HCT116 (cell line): Measurements from ENCODE around the gene MDFI. TPM values are rescaled to one million over a fixed set of nuclear protein-coding genes. Genes with fewer than 3 reads are reported as not detected.

Experiments used
- ATAC-seq: fragments of 200-7000 bp; cut with Tn5 transposase; 2 replicates; pipeline ENCODE4 v1.9.1; 2020; ENCODE audit warnings: mild to moderate bottlenecking, moderate library complexity
- BruUV-seq: library from RNA; stranded (reverse); fragments of 400-500 nt; replicated peaks from 2 replicates; lab custom pipeline; 2021; lab: Mats Ljungman, UMichigan
- CTCF ChIA-PET: fragments of 300-600 bp; sonication (Branson Sonifier 250); formaldehyde crosslinking; loops from one replicate; lab custom pipeline; 2021; ENCODE audit warnings: antibody characterized with exemption; lab: Charles Lee
- POLR2A ChIA-PET: fragments of 300-600, 350-600 bp; sonication (Branson Sonifier 250); formaldehyde crosslinking; loops from one replicate; lab custom pipeline; 2021; ENCODE audit warnings: antibody characterized with exemption; lab: Charles Lee
- RAD21 ChIA-PET, 2 experiments: fragments of 300-600 bp; sonication (Branson Sonifier 250); formaldehyde crosslinking; loops; one replicate each; lab custom pipeline; 2023; ENCODE audit warnings: low total read pairs in 2 of 2; ENCODE audit not compliant: uncharacterized antibody in 2 of 2, unreplicated experiment in 2 of 2, low non-redundant PET in 1 of 2; lab: Charles Lee
- DNase-seq: peaks from one replicate; pipeline ENCODE4 v3.0.0-alpha.2; 2010; ENCODE audit warnings: low read depth, low spot score
- H2AFZ ChIP-seq: fragments of 200-600 bp; shearing (Covaris generic), sonication (generic); 2 replicates; pipeline ENCODE4 v1.6.1; 2017; ENCODE audit warnings: low read depth, mixed run types, mixed read lengths, antibody characterized with exemption, low read length; ENCODE audit not compliant: poor library complexity, severe bottlenecking
- H3K27ac ChIP-seq: 2 replicates; pipeline ENCODE4 v1.5.1; 2012; ENCODE audit warnings: low read depth, low read length
- H3K27me3 ChIP-seq: fragments of 200-600 bp; sonication (generic); 2 replicates; pipeline ENCODE4 v1.6.1; 2016; ENCODE audit warnings: mixed run types, low read length, mixed read lengths; ENCODE audit not compliant: insufficient read depth
- H3K36me3 ChIP-seq, 2 experiments: fragments of 200-500 bp in 1 of 2; fragments of 200-600 bp in 1 of 2; sonication (Bioruptor generic) in 1 of 2; sonication (generic) in 1 of 2; 2 replicates each; pipeline versions ENCODE4 v1.5.1 to v1.6.1; 2014 to 2016; ENCODE audit warnings: low read length in 2 of 2, inconsistent platforms in 1 of 2, mixed read lengths in 1 of 2, mixed run types in 1 of 2; ENCODE audit not compliant: insufficient read depth in 2 of 2, control insufficient read depth in 1 of 2
- H3K4me1 ChIP-seq, 2 experiments: fragments of 200-600 bp in 1 of 2; sonication (generic) in 1 of 2; 2 replicates each; pipeline versions ENCODE4 v1.5.1 to v1.6.1; 2012 to 2017; ENCODE audit warnings: low read length in 2 of 2, inconsistent platforms in 1 of 2, mild to moderate bottlenecking in 1 of 2, mixed read lengths in 1 of 2, mixed run types in 1 of 2, moderate library complexity in 1 of 2; ENCODE audit not compliant: insufficient read depth in 2 of 2, control insufficient read depth in 1 of 2
- H3K4me2 ChIP-seq: fragments of 200-600 bp; sonication (generic); 2 replicates; pipeline ENCODE4 v1.6.1; 2017; ENCODE audit warnings: mixed run types, low read length, mixed read lengths
- H3K4me3 ChIP-seq, 2 experiments: fragments of 200-600 bp in 1 of 2; sonication (generic) in 1 of 2; replicated peaks in 1 of 2; 2 replicates each; pipeline ENCODE4 v1.5.1; 2011 to 2016; ENCODE audit warnings: low read length in 2 of 2, control low read depth in 1 of 2, low read depth in 1 of 2, mild to moderate bottlenecking in 1 of 2, mixed read lengths in 1 of 2, mixed run types in 1 of 2
- H3K79me2 ChIP-seq: fragments of 200-600 bp; sonication (generic); 2 replicates; pipeline ENCODE4 v1.6.1; 2017; ENCODE audit warnings: mild to moderate bottlenecking, mixed run types, low read length, moderate library complexity, mixed read lengths; ENCODE audit not compliant: insufficient read depth
- H3K9ac ChIP-seq: fragments of 200-600 bp; sonication (generic); 2 replicates; pipeline ENCODE4 v1.6.1; 2016; ENCODE audit warnings: low read length, mixed read lengths
- H3K9me2 ChIP-seq: fragments of 200-600 bp; sonication (generic), shearing (Covaris generic); 2 replicates; pipeline ENCODE4 v1.6.1; 2017; ENCODE audit warnings: mixed run types, mild to moderate bottlenecking, moderate library complexity; ENCODE audit not compliant: insufficient read depth
- H3K9me3 ChIP-seq, 2 experiments: fragments of 200-500 bp in 1 of 2; fragments of 200-600 bp in 1 of 2; sonication (Bioruptor generic) in 1 of 2; sonication (generic) in 1 of 2; 2 replicates each; pipeline ENCODE4 v1.6.1; 2014 to 2017; ENCODE audit warnings: low read length in 2 of 2, mixed read lengths in 2 of 2, inconsistent platforms in 1 of 2, low read depth in 1 of 2, mild to moderate bottlenecking in 1 of 2, mixed run types in 1 of 2, moderate library complexity in 1 of 2; ENCODE audit not compliant: control insufficient read depth in 1 of 2, insufficient read depth in 1 of 2
- H4K20me1 ChIP-seq: fragments of 200-600 bp; sonication (generic), shearing (Covaris generic); 2 replicates; pipeline ENCODE4 v1.6.1; 2017; ENCODE audit warnings: mixed run types, mild to moderate bottlenecking, moderate library complexity; ENCODE audit not compliant: insufficient read depth
- CBX3 ChIP-seq: IDR thresholded peaks from 2 replicates; pipeline ENCODE4 v1.6.1; 2012; ENCODE audit warnings: low read depth
- EGR1 ChIP-seq: IDR thresholded peaks from 2 replicates; pipeline ENCODE4 v1.6.1; 2012; ENCODE audit warnings: low read depth
- ELF1 ChIP-seq: IDR thresholded peaks from 2 replicates; pipeline ENCODE4 v1.6.1; 2012; ENCODE audit warnings: low read depth, borderline replicate concordance
- EZH2 ChIP-seq: fragments of 200-600 bp; sonication (generic); IDR thresholded peaks from 2 replicates; pipeline ENCODE4 v1.6.1; 2017; ENCODE audit warnings: antibody characterized with exemption, mixed run types
- EZH2phosphoT487 ChIP-seq: fragments of 200-600 bp; IDR thresholded peaks from 2 replicates; pipeline ENCODE4 v1.6.1; 2018; ENCODE audit warnings: antibody characterized with exemption, borderline replicate concordance
- JUND ChIP-seq: IDR thresholded peaks from 2 replicates; pipeline ENCODE4 v1.6.1; 2012
- MAX ChIP-seq: IDR thresholded peaks from 2 replicates; pipeline ENCODE4 v1.6.1; 2012
- POLR2A ChIP-seq: IDR thresholded peaks from 2 replicates; pipeline ENCODE4 v1.7.0; 2011; ENCODE audit warnings: borderline replicate concordance; ENCODE audit not compliant: insufficient read depth, insufficient read length; ENCODE audit errors: extremely low read depth
- REST ChIP-seq: IDR thresholded peaks from 2 replicates; pipeline ENCODE4 v1.6.1; 2012; ENCODE audit warnings: low read depth
- SIN3A ChIP-seq: IDR thresholded peaks from 2 replicates; pipeline ENCODE4 v1.6.1; 2012; ENCODE audit warnings: low read depth
- ZBTB33 ChIP-seq: IDR thresholded peaks from 2 replicates; pipeline ENCODE4 v1.6.1; 2011; ENCODE audit warnings: mild to moderate bottlenecking, low read length, moderate library complexity; ENCODE audit not compliant: insufficient replicate concordance; ENCODE audit errors: extremely low read depth
- ZFX ChIP-seq: fragments of 450-650 bp; IDR thresholded peaks from 2 replicates; pipeline ENCODE4 v1.6.1; 2017
- intact Hi-C: fragments of 100-400 bp; cut with micrococcal nuclease; formaldehyde crosslinking; loops from 2 replicates; pipeline ENCODE4 v1.10.0; 2022
- total RNA-seq: library from RNA; stranded (reverse); gene quantifications from one replicate; pipeline ENCODE4 v1.2.1, GENCODE V29; 2021; ENCODE audit not compliant: unreplicated experiment
- TF ChIP-seq, protein P1 (sequence below): IDR thresholded peaks from 2 replicates; pipeline ENCODE4 v1.6.1; 2012

The MDFI gene
- total RNA-seq, 1 experiment from 2014 or later, result 35.5 TPM

GRCh38 chr6:41593406-41593805 lies 44.9 kb upstream of the MDFI start:
- RAD21 ChIA-PET, result interaction anchor here in 1 of 2 experiments (0.5 kb wide), 1 partner anchor 9 kb away, joined by 3 read pairs; no protein-coding TSS in a partner anchor
- Histone ChIP-seq H3K4me3 (no peak overlapping the region), H3K36me3 (peaks cover 4 to 12% of the 10 kb centered on the region in 2 experiments; a peak in 2 of 4 replicates), H4K20me1 (no peaks in the 10 kb centered on the region), H3K4me1 (peaks cover 0 to 3% of the 10 kb centered on the region in 2 experiments; a peak in 1 of 4 replicates), H3K79me2 (no peaks in the 10 kb centered on the region), H3K9ac (no peak overlapping the region), H2AFZ (no peak overlapping the region), H3K4me2 (no peak overlapping the region), H3K9me2 (no peaks in the 10 kb centered on the region), H3K9me3 (no peaks in the 10 kb centered on the region), H3K27ac (no peak overlapping the region), H3K27me3 (no peaks in the 10 kb centered on the region)
- no peak for DNase-seq
- POLR2A ChIA-PET, result no interaction called here
- intact Hi-C loops, result no loop called here
- CTCF ChIA-PET, result no interaction called here
- BruUV-seq, result no TSS peak
- no peak for ATAC-seq
- TF ChIP-seq ZFX (no peak), JUND (no peak)

GRCh38 chr6:41593839-41594238 lies 44.4 kb upstream of the MDFI start:
- Histone ChIP-seq H3K9ac (no peak overlapping the region), H3K4me1 (peaks cover 0 to 3% of the 10 kb centered on the region in 2 experiments; a peak in 1 of 4 replicates), H3K4me3 (no peak overlapping the region), H4K20me1 (no peaks in the 10 kb centered on the region), H3K27ac (no peak overlapping the region), H3K79me2 (no peaks in the 10 kb centered on the region), H3K4me2 (no peak overlapping the region), H3K27me3 (no peaks in the 10 kb centered on the region), H2AFZ (no peak overlapping the region), H3K36me3 (peaks cover 4 to 12% of the 10 kb centered on the region in 2 experiments; a peak in 2 of 4 replicates), H3K9me2 (no peaks in the 10 kb centered on the region), H3K9me3 (no peaks in the 10 kb centered on the region)
- intact Hi-C loops, result no loop called here
- DNase-seq, result no peak
- no peak for ATAC-seq
- BruUV-seq, result no TSS peak
- CTCF ChIA-PET, result interaction anchor here (0.8 to 1.0 kb wide), 2 partner anchors 9 to 132 kb away, joined by 3 to 5 read pairs; no protein-coding TSS in a partner anchor
- POLR2A ChIA-PET, result no interaction called here
- RAD21 ChIA-PET, result interaction anchor here in 1 of 2 experiments (0.5 kb wide), 1 partner anchor 9 kb away, joined by 3 read pairs; no protein-coding TSS in a partner anchor
- TF ChIP-seq CBX3 (no peak), ZBTB33 (no peak), SIN3A (no peak), REST (no peak), POLR2A (no peak), ZFX (no peak), EZH2phosphoT487 (no peak), ELF1 (no peak), EZH2 (no peak), EGR1 (no peak), MAX (no peak)
- TF ChIP-seq, protein P1, sequence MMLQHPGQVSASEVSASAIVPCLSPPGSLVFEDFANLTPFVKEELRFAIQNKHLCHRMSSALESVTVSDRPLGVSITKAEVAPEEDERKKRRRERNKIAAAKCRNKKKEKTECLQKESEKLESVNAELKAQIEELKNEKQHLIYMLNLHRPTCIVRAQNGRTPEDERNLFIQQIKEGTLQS, result no peak
